Left ventricle myocardium inferior (tissue), 1 donor: ENCODE results near the gene FABP3. TPM values are rescaled to one million over a fixed set of nuclear protein-coding genes. Genes with fewer than 3 reads are reported as not detected.
A peak's percentile ranks its signal among the peaks of the same experiment; 100 is the strongest.

Experiments used
- DNase-seq: peaks from one replicate; pipeline ENCODE4 v3.0.0-alpha.2; 2020
- H3K27ac ChIP-seq: fragments of 200-600 bp; replicated peaks from 2 replicates; pipeline ENCODE4 v1.8.0; 2021
- H3K27me3 ChIP-seq: fragments of 200-600 bp; 2 replicates; pipeline ENCODE4 v1.8.0; 2021; ENCODE audit warnings: low read depth
- H3K36me3 ChIP-seq: fragments of 200-600 bp; 2 replicates; pipeline ENCODE4 v1.8.0; 2021
- H3K4me1 ChIP-seq: fragments of 200-600 bp; 2 replicates; pipeline ENCODE4 v1.8.0; 2021
- H3K4me3 ChIP-seq: fragments of 200-600 bp; 2 replicates; pipeline ENCODE4 v1.8.0; 2021; ENCODE audit warnings: mild to moderate bottlenecking, moderate library complexity
- H3K9me3 ChIP-seq: fragments of 200-600 bp; replicated peaks from 2 replicates; pipeline ENCODE4 v1.8.0; 2021
- intact Hi-C: fragments of 100-400 bp; cut with micrococcal nuclease; formaldehyde crosslinking; loops from one replicate; pipeline ENCODE4 v1.11.0; 2022
- total RNA-seq: library from RNA; stranded (reverse); fragmentation: NEBNext Ultra II Directional; extraction: Animal tissue kit (Norgen Biotek cat#: 25700); gene quantifications from one replicate; pipeline ENCODE4 v1.2.1, GENCODE V29; 2021
- TF ChIP-seq, protein P1 (sequence below): fragments of 200-600 bp; IDR thresholded peaks from 2 replicates; pipeline ENCODE4 v1.8.0; 2021; ENCODE audit warnings: antibody characterized with exemption, mild to moderate bottlenecking, borderline replicate concordance
- donor health status: DM: no; HTN: yes; CAD: no; lungs with severe emphysema.

Gene FABP3
- total RNA-seq, 1 donor from 2014 or later: 4,737 TPM

DNA sequence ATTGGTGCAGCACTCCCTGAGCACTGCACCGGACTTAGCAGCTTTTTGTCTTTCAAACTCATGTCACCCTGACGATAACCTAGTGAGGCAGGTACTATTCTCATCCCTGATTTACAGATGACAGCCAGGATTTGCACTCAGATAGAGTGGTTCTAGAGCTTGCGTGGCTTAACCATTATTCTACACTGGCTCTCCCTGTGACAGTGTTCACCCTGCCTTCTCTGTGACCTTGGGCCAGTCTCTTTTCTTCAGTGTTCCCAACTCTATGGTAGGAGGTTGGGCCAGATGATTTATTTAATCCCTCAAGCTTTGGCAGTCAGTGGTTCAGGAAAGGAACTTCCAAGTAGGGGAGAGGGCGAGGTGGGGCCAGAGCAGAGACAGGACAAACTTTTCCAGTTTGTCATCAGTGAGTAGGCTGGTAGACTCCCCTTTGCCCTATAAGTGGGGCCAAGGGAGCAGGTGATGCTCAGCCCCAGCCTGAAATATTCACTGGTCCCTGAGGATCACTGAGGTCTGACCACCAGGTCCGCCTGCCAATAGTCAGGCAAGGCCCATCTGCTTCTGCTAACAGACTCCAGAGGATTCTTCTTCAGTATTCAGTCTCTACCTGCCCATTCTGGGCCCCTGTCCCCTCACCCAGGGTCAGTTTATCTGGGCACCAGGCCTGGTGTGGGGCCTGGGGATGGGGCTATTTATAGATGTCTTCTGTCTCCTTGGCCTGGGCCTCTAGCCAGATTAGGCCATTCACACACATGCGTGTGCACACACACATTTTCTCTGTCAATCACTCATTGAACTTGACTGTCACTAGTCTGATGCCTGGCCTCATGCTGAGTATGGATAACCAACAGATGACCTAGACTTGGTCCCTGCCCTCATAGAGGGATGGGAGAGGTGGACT is 8.8 kb upstream of the FABP3 start:
- Histone ChIP-seq H3K27me3 (peaks cover 6% of the 10 kb centered on the region), H3K4me1 (peaks cover 41% of the 10 kb centered on the region), H3K9me3 (no peaks in the 10 kb centered on the region), H3K36me3 (no peaks in the 10 kb centered on the region), H3K27ac (peak overlapping the region; percentile 90), H3K4me3 (no peak overlapping the region)
- TF ChIP-seq, protein P1, sequence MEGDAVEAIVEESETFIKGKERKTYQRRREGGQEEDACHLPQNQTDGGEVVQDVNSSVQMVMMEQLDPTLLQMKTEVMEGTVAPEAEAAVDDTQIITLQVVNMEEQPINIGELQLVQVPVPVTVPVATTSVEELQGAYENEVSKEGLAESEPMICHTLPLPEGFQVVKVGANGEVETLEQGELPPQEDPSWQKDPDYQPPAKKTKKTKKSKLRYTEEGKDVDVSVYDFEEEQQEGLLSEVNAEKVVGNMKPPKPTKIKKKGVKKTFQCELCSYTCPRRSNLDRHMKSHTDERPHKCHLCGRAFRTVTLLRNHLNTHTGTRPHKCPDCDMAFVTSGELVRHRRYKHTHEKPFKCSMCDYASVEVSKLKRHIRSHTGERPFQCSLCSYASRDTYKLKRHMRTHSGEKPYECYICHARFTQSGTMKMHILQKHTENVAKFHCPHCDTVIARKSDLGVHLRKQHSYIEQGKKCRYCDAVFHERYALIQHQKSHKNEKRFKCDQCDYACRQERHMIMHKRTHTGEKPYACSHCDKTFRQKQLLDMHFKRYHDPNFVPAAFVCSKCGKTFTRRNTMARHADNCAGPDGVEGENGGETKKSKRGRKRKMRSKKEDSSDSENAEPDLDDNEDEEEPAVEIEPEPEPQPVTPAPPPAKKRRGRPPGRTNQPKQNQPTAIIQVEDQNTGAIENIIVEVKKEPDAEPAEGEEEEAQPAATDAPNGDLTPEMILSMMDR: no peak
- peak; percentile 62 for DNase-seq
- intact Hi-C loops: no loop called here

DNA sequence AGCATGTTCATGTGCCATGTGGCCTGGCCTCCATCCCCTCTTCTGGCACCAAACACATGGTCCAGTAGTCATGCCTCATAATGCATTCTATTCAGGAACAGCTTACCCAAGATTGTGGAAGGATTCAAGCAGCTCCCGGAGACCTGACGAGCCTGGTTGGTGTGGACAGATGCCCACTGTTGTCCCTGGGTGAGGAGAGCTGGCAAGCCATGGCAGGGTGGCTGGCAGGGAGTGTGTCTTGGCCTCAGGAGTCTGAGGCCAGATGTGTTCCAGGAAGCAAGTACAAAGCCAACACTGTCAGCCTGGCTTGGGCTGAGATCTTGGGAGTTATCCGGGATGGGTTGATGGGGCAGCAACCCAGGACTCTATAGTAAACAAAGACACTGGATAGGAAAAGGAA is 7.3 kb upstream of the FABP3 start:
- H3K27me3 ChIP-seq: peaks cover 4% of the 10 kb centered on the region
- no peaks in the 10 kb centered on the region for H3K9me3 ChIP-seq
- TF ChIP-seq, protein P1: no peak
- no peak overlapping the region for H3K4me3 ChIP-seq
- no peak for DNase-seq
- H3K27ac ChIP-seq: peak overlapping the region; percentile 90
- peaks cover 46% of the 10 kb centered on the region for H3K4me1 ChIP-seq
- intact Hi-C loops: no loop called here
- H3K36me3 ChIP-seq: no peaks in the 10 kb centered on the region

DNA sequence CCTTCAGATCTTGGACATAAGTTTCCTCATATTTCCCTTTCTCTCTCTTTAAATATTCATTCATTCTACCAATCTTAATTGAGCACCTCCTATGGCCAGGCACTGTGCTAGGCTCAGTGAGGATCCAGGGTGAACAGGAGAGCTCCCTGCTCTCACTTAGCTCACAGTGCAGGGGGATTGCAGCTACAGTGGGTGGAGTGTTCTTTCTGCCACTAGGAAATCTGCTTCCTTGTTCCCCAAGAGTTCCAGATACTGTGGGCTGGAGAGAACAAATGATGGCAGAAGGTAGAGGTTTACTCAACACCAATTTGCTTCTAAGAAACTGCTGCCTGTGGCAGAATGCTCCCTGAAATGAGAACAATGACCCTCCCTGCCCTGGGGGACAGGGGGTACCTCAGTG is 5.1 kb upstream of the FABP3 start:
- H3K27ac ChIP-seq: no peak overlapping the region
- TF ChIP-seq, protein P1: no peak
- H3K9me3 ChIP-seq: no peaks in the 10 kb centered on the region
- H3K27me3 ChIP-seq: no peaks in the 10 kb centered on the region
- intact Hi-C loops: no loop called here
- no peak overlapping the region for H3K4me3 ChIP-seq
- H3K36me3 ChIP-seq: no peaks in the 10 kb centered on the region
- DNase-seq: no peak
- H3K4me1 ChIP-seq: peaks cover 48% of the 10 kb centered on the region

DNA sequence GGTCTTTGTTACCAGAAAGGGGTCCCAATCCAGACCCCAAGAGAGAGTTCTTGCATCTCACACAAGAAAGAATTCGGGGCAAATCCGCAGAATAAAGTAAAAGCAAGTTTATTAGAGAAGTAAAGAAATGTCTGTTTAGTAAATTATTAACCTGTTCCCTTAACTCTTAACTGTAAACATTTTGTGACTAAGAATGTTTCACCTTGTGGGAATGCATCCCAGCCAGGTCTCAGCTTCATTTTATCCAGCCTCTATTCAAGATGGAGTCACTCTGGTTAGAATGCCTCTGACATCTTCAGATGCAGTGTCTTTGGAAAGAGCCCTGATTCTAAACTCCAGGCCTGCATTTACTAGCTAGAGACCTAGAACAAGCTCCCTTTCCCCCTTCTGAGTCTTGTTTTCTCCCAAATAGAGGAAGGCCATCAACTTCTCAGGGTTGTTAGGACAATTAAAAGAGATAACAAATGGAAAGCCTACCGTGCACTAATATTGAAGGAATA is 4.5 kb upstream of the FABP3 start:
- DNase-seq: no peak
- peaks cover 50% of the 10 kb centered on the region for H3K4me1 ChIP-seq
- H3K9me3 ChIP-seq: no peaks in the 10 kb centered on the region
- no peaks in the 10 kb centered on the region for H3K27me3 ChIP-seq
- H3K4me3 ChIP-seq: no peak overlapping the region
- TF ChIP-seq, protein P1: no peak
- intact Hi-C loops: no loop called here
- H3K36me3 ChIP-seq: no peaks in the 10 kb centered on the region
- no peak overlapping the region for H3K27ac ChIP-seq

GRCh38 chr1:31376375-31377134 is 3.7 kb upstream of the FABP3 start:
- peaks cover 8% of the 10 kb centered on the region for H3K36me3 ChIP-seq
- intact Hi-C loops: no loop called here
- DNase-seq: no peak
- no peak overlapping the region for H3K4me3 ChIP-seq
- no peaks in the 10 kb centered on the region for H3K9me3 ChIP-seq
- H3K27ac ChIP-seq: peak overlapping the region; percentile 96
- H3K27me3 ChIP-seq: no peaks in the 10 kb centered on the region
- TF ChIP-seq, protein P1: no peak
- peaks cover 54% of the 10 kb centered on the region for H3K4me1 ChIP-seq
